IPS-11a (cell line): ENCODE measurements around the gene TES.

Source experiments
- H3K4me3 ChIP-seq: one replicate; pipeline ENCODE4 v1.5.1; 2013; ENCODE audit warnings: low read depth, low read length, control low read depth

Gene TES

GRCh38 chr7:116193329-116194087, 16.8 kb upstream of the TES start:
- no peak overlapping the region for H3K4me3 ChIP-seq

- H3K4me3 ChIP-seq = no peak overlapping the region
These were observed 16.2 kb upstream of the TES start for GRCh38 chr7:116194115-116194514.

GRCh38 chr7:116195451-116195850, 14.9 kb upstream of the TES start:
- no peak overlapping the region for H3K4me3 ChIP-seq

GRCh38 chr7:116196947-116197346, 13.4 kb upstream of the TES start:
- no peak overlapping the region for H3K4me3 ChIP-seq

GRCh38 chr7:116197360-116197759, 13.0 kb upstream of the TES start:
- H3K4me3 ChIP-seq = no peak overlapping the region

GRCh38 chr7:116198748-116199410, 11.5 kb upstream of the TES start:
- no peak overlapping the region for H3K4me3 ChIP-seq

- no peak overlapping the region for H3K4me3 ChIP-seq
These were observed 9.4 kb upstream of the TES start for GRCh38 chr7:116200963-116201362.

- no peak overlapping the region for H3K4me3 ChIP-seq
These were observed 4.2 kb upstream of the TES start for GRCh38 chr7:116206141-116206540.

- H3K4me3 ChIP-seq = no peak overlapping the region
These were observed 1.4 kb upstream of the TES start for GRCh38 chr7:116208919-116209318.

GRCh38 chr7:116209561-116210070, 723 bp upstream of the TES start:
- no peak overlapping the region for H3K4me3 ChIP-seq

GRCh38 chr7:116211006-116211912, 920 bp downstream of the TES start:
- H3K4me3 ChIP-seq = peak overlapping the region; percentile 71

GRCh38 chr7:116211913-116212596, 1.7 kb downstream of the TES start:
- H3K4me3 ChIP-seq = peak overlapping the region; percentile 71

- no peak overlapping the region for H3K4me3 ChIP-seq
These were observed 2.5 kb downstream of the TES start for GRCh38 chr7:116212869-116213268.

GRCh38 chr7:116213361-116214130, 3.2 kb downstream of the TES start:
- H3K4me3 ChIP-seq = no peak overlapping the region

GRCh38 chr7:116214921-116215320, 4.6 kb downstream of the TES start:
- no peak overlapping the region for H3K4me3 ChIP-seq

- no peak overlapping the region for H3K4me3 ChIP-seq
These were observed 5.2 kb downstream of the TES start for GRCh38 chr7:116215551-116215950.

- H3K4me3 ChIP-seq = no peak overlapping the region
These were observed 6.7 kb downstream of the TES start for GRCh38 chr7:116216956-116217571.

- H3K4me3 ChIP-seq = no peak overlapping the region
These were observed 7.8 kb downstream of the TES start for GRCh38 chr7:116218051-116218645.

- H3K4me3 ChIP-seq = no peak overlapping the region
These were observed 8.4 kb downstream of the TES start for GRCh38 chr7:116218747-116219146.
